Panc1 (cell line): ENCODE measurements around the gene ST8SIA6. TPM values are rescaled to one million over a fixed set of nuclear protein-coding genes. Genes with fewer than 3 reads are reported as not detected.

ENCODE experiments used
- ATAC-seq: fragments of 200-7000 bp; cut with Tn5 transposase; 2 replicates; pipeline ENCODE4 v1.9.1; 2020; ENCODE audit warnings: mild to moderate bottlenecking, moderate library complexity
- Bru-seq: library from RNA; stranded (reverse); fragments of 400-500 nt; gene quantifications from one replicate; lab custom pipeline; 2021; lab: Mats Ljungman, UMichigan
- BruChase-seq, 2 experiments: library from RNA; stranded (reverse); fragments of 400-500 nt; gene quantifications; one replicate each; lab custom pipeline; 2021; lab: Mats Ljungman, UMichigan
- BruUV-seq: library from RNA; stranded (reverse); fragments of 400-500 nt; replicated peaks from 2 replicates; lab custom pipeline; 2021; lab: Mats Ljungman, UMichigan
- CTCF ChIA-PET: fragments of 300-600 bp; sonication (Branson Sonifier 250); formaldehyde crosslinking; loops from one replicate; lab custom pipeline; 2022; ENCODE audit warnings: antibody characterized with exemption; lab: Charles Lee
- POLR2A ChIA-PET: fragments of 300-600 bp; sonication (Branson Sonifier 250); formaldehyde crosslinking; loops from one replicate; lab custom pipeline; 2022; ENCODE audit warnings: antibody characterized with exemption; lab: Charles Lee
- DNase-seq: peaks from one replicate; pipeline ENCODE4 v3.0.0-alpha.2; 2010; ENCODE audit warnings: low read depth, low spot score
- H3K27ac ChIP-seq: 2 replicates; pipeline ENCODE4 v1.5.1; 2011; ENCODE audit warnings: mild to moderate bottlenecking, low read length, inconsistent platforms
- H3K27me3 ChIP-seq: fragments of 200-500 bp; sonication (Bioruptor generic); 2 replicates; pipeline ENCODE4 v1.6.0; 2014; ENCODE audit warnings: low read length, inconsistent platforms; ENCODE audit not compliant: control insufficient read depth, insufficient read depth
- H3K36me3 ChIP-seq: fragments of 200-500 bp; sonication (Bioruptor generic); 2 replicates; pipeline ENCODE4 v1.5.1; 2014; ENCODE audit warnings: inconsistent platforms, mild to moderate bottlenecking, low read length, moderate library complexity; ENCODE audit not compliant: control insufficient read depth, insufficient read depth
- H3K4me1 ChIP-seq: 2 replicates; pipeline ENCODE4 v1.5.1; 2011; ENCODE audit warnings: inconsistent platforms, mild to moderate bottlenecking, low read length, moderate library complexity; ENCODE audit not compliant: control insufficient read depth, insufficient read depth
- H3K4me3 ChIP-seq, 2 experiments: 2 replicates each; pipeline ENCODE4 v1.5.1; 2011 to 2012; ENCODE audit warnings: low read depth in 2 of 2, low read length in 2 of 2, mild to moderate bottlenecking in 2 of 2, inconsistent platforms in 1 of 2, moderate library complexity in 1 of 2
- H3K9me3 ChIP-seq: fragments of 200-500 bp; sonication (Bioruptor generic); 2 replicates; pipeline ENCODE4 v1.5.1; 2014; ENCODE audit warnings: low read depth, mild to moderate bottlenecking, inconsistent platforms, low read length, moderate library complexity; ENCODE audit not compliant: control insufficient read depth, insufficient read depth
- POLR2AphosphoS5 ChIP-seq: IDR thresholded peaks from 2 replicates; pipeline ENCODE4 v1.6.1; 2012; ENCODE audit warnings: mild to moderate bottlenecking, low read depth, low read length, moderate library complexity
- SIN3A ChIP-seq: IDR thresholded peaks from 2 replicates; pipeline ENCODE4 v1.6.1; 2012; ENCODE audit warnings: low read depth, mild to moderate bottlenecking, low read length, moderate library complexity, borderline replicate concordance; ENCODE audit not compliant: insufficient read depth
- TCF7L2 ChIP-seq: IDR thresholded peaks from 2 replicates; pipeline ENCODE4 v1.6.1; 2011; ENCODE audit warnings: mild to moderate bottlenecking, low read depth, low read length, inconsistent platforms
- in situ Hi-C: cut with HindIII; loops from 2 replicates; pipeline ENCODE4 v1.10.0; 2016; ENCODE audit warnings: low sequenced_read_pairs, low pct_unique_long_range_greater_than_20kb
- intact Hi-C: fragments of 100-400 bp; cut with micrococcal nuclease; formaldehyde crosslinking; loops from one replicate; pipeline ENCODE4 v1.10.0; 2022; ENCODE audit not compliant: unreplicated experiment
- long read RNA-seq: library from polyadenylated mRNA; unstranded; transcript quantifications from one replicate; pipeline ENCODE4 v2.0.0, GENCODE V29; 2021; ENCODE audit not compliant: unreplicated experiment
- polyA plus RNA-seq: library from polyadenylated mRNA; unstranded; fragments of >200 nt; gene quantifications from one replicate; pipeline ENCODE4 v1.2.1, GENCODE V29; 2012; ENCODE audit warnings: missing spikeins; ENCODE audit not compliant: insufficient read length
- total RNA-seq: library from RNA; stranded (reverse); gene quantifications from one replicate; pipeline ENCODE4 v1.2.1, GENCODE V29; 2021; ENCODE audit not compliant: unreplicated experiment
- TF ChIP-seq, protein P1 (sequence below), 2 experiments: IDR thresholded peaks; 2 replicates each; pipeline ENCODE4 v1.6.1; 2011 to 2012; ENCODE audit warnings: low read depth in 2 of 2, control low read depth in 1 of 2, low read length in 1 of 2, mild to moderate bottlenecking in 1 of 2, moderate library complexity in 1 of 2; ENCODE audit not compliant: insufficient read depth in 1 of 2
- TF ChIP-seq, protein P2 (sequence below): fragments of 450-650 bp; IDR thresholded peaks from 2 replicates; pipeline ENCODE4 v1.5.1; 2017; ENCODE audit warnings: mild to moderate bottlenecking

The ST8SIA6 gene, protein sequence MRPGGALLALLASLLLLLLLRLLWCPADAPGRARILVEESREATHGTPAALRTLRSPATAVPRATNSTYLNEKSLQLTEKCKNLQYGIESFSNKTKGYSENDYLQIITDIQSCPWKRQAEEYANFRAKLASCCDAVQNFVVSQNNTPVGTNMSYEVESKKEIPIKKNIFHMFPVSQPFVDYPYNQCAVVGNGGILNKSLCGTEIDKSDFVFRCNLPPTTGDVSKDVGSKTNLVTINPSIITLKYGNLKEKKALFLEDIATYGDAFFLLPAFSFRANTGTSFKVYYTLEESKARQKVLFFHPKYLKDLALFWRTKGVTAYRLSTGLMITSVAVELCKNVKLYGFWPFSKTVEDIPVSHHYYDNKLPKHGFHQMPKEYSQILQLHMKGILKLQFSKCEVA
- total RNA-seq (0.82 TPM), Bru-seq, nascent RNA (percentile 36 among the genes with signal in this experiment), BruChase-seq, experiment 1, labeled RNA remaining after a 2-hour chase (percentile 28 among the genes with signal in this experiment), BruChase-seq, experiment 2, labeled RNA remaining after a 6-hour chase (percentile 32 among the genes with signal in this experiment)
- polyA plus RNA-seq: 1.2 TPM
- long read RNA-seq, partial matches to known transcripts: 1 of 2 reads
- long read RNA-seq, other reads (novel, unspliced or antisense): 1 of 2 reads

DNA sequence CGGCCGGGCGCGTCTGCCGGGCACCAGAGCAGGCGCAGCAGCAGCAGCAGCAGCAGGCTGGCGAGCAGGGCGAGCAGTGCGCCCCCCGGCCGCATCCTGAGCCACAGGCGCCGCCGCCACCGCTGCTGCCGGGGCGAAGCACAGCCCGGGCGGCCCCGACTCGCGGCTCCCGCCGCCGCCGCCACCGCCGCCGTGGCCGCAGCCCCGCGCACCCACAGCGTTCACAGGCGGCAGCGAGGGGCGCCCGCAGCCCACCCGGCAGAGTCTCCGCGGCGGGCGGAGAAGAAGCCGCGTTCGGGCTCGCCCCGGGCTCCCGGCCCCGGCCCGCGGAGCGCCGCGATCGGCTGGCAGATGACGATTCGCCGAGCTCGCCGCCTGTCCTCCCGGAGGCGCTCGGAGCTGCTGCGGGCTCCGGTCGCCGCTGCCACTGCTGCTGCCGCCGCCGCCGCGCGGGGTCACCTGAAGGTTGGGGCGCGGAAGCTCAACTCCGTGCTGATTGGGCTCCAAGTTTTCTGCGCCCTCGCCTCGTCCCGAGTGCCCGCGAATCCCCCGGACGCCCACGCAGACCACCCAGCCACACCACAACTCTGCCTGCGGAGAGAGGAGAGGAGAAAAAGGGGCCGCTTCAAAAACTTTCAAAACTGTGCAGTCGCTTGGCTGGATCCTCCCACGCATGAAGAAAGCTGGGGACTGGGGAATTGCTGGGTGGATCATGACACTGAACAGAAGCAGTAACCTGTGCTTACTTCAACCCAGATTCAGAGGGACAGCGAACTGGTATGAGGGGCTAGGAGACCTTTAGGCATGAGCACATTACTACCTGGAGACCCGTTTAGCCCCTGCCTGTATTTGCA lies at the start of gene ST8SIA6:
TSS of gene ST8SIA6 (minus strand) at position 435 of the 854 bp plus-strand sequence. CDS start at position 95, 340 bp downstream.
- H3K27ac ChIP-seq: peak within 1 kb of the TSS; percentile 65
- H3K36me3 ChIP-seq: no peaks in the 10 kb centered on the region
- POLR2A ChIA-PET: no interaction called here
- BruUV-seq: no TSS peak
- H3K4me3 ChIP-seq: peak within 1 kb of the TSS; percentile 52 to 56
- TF ChIP-seq, protein P1, sequence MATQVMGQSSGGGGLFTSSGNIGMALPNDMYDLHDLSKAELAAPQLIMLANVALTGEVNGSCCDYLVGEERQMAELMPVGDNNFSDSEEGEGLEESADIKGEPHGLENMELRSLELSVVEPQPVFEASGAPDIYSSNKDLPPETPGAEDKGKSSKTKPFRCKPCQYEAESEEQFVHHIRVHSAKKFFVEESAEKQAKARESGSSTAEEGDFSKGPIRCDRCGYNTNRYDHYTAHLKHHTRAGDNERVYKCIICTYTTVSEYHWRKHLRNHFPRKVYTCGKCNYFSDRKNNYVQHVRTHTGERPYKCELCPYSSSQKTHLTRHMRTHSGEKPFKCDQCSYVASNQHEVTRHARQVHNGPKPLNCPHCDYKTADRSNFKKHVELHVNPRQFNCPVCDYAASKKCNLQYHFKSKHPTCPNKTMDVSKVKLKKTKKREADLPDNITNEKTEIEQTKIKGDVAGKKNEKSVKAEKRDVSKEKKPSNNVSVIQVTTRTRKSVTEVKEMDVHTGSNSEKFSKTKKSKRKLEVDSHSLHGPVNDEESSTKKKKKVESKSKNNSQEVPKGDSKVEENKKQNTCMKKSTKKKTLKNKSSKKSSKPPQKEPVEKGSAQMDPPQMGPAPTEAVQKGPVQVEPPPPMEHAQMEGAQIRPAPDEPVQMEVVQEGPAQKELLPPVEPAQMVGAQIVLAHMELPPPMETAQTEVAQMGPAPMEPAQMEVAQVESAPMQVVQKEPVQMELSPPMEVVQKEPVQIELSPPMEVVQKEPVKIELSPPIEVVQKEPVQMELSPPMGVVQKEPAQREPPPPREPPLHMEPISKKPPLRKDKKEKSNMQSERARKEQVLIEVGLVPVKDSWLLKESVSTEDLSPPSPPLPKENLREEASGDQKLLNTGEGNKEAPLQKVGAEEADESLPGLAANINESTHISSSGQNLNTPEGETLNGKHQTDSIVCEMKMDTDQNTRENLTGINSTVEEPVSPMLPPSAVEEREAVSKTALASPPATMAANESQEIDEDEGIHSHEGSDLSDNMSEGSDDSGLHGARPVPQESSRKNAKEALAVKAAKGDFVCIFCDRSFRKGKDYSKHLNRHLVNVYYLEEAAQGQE (IDR thresholded peaks at IDR 0.05; ENCODE audit: insufficient read depth in 1 of 2, low read depth in 2 of 2, low read length in 1 of 2): no peak
- TF ChIP-seq POLR2AphosphoS5 (no peak), TCF7L2 (no peak), SIN3A (no peak)
- TF ChIP-seq, protein P2, sequence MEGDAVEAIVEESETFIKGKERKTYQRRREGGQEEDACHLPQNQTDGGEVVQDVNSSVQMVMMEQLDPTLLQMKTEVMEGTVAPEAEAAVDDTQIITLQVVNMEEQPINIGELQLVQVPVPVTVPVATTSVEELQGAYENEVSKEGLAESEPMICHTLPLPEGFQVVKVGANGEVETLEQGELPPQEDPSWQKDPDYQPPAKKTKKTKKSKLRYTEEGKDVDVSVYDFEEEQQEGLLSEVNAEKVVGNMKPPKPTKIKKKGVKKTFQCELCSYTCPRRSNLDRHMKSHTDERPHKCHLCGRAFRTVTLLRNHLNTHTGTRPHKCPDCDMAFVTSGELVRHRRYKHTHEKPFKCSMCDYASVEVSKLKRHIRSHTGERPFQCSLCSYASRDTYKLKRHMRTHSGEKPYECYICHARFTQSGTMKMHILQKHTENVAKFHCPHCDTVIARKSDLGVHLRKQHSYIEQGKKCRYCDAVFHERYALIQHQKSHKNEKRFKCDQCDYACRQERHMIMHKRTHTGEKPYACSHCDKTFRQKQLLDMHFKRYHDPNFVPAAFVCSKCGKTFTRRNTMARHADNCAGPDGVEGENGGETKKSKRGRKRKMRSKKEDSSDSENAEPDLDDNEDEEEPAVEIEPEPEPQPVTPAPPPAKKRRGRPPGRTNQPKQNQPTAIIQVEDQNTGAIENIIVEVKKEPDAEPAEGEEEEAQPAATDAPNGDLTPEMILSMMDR: no peak
- intact Hi-C loops: no loop called here
- H3K4me1 ChIP-seq: no peaks in the 10 kb centered on the region; the same call in 1 of the 2 replicates
- DNase-seq (no peak), ATAC-seq (no peak)
- no peaks in the 10 kb centered on the region for H3K27me3 ChIP-seq
- in situ Hi-C loops: no loop called here
- CTCF ChIA-PET: interaction anchor here (0.6 kb wide), 1 partner anchor 108 kb away, joined by 3 read pairs; no protein-coding TSS in a partner anchor
- H3K9me3 ChIP-seq: no peaks in the 10 kb centered on the region

DNA sequence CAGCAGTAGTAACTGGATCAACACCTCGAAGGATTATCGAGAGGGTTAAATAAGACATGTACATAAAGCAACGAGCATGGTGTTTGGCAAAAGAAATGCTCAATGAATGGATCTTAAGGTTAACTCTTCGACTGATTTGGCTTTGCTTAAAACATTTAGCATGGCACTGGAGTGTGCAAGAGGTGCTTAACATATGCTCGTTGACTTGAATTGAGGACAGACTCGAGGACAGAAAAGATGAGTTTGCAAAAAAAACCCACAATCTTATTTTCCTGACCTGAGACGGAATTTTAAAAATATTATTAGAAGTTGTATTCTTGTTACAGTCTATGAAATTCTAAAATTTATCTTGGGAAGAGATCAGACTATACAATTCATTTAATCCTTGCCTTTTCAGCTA lies 49.4 kb upstream of the ST8SIA6 start:
- DNase-seq: no peak
- Histone ChIP-seq H3K4me1 (peaks cover 4% of the 10 kb centered on the region; the same call in 1 of the 2 replicates), H3K36me3 (no peaks in the 10 kb centered on the region), H3K9me3 (no peaks in the 10 kb centered on the region), H3K27me3 (no peaks in the 10 kb centered on the region), H3K27ac (no peak overlapping the region), H3K4me3 (no peak overlapping the region)
- intact Hi-C loops (no loop called here), in situ Hi-C loops (no loop called here)
- POLR2A ChIA-PET: interaction anchor here (0.7 kb wide), 1 partner anchor 114 kb away, joined by 5 read pairs; no protein-coding TSS in a partner anchor
- CTCF ChIA-PET: no interaction called here
- no TSS peak for BruUV-seq
- no peak for ATAC-seq
- TF ChIP-seq POLR2AphosphoS5: no peak
- TF ChIP-seq SIN3A: no peak
- TF ChIP-seq, protein P2: no peak
- TF ChIP-seq TCF7L2: no peak
- TF ChIP-seq, protein P1 (IDR thresholded peaks at IDR 0.05; ENCODE audit: insufficient read depth in 1 of 2, low read depth in 2 of 2, low read length in 1 of 2): no peak
